Measurements from ENCODE around the gene BTBD9. TPM values are rescaled to one million over a fixed set of nuclear protein-coding genes. Genes with fewer than 3 reads are reported as not detected.

The BTBD9 gene
- total RNA-seq, 4 donors from 2014 or later = 8.6 to 34.1 (median 30.8) TPM

GRCh38 chr6:38169221-38169976 lies 470.3 kb downstream of the BTBD9 start:
- Histone ChIP-seq H3K4me3 (no peak overlapping the region), H3K27ac (peak overlapping the region in 2 of 4 donors; percentile 42 to 63), H3K36me3 (no peaks in the 10 kb centered on the region), H3K9me3 (no peaks in the 10 kb centered on the region), H3K27me3 (no peaks in the 10 kb centered on the region), H3K4me1 (peaks cover 0 to 39% (median 26%) of the 10 kb centered on the region in 4 donors)
- in situ Hi-C loops (cut with MboI; ENCODE audit: low pct_ligation_motif_present in 1 of 4, low pct_unique_long_range_greater_than_20kb in 1 of 4, low sequenced_read_pairs in 3 of 4) (no loop called here), intact Hi-C loops (cut with DNase I; ENCODE audit: low total_unique reads) (no loop called here)
- whole genome bisulfite sequencing, 2 donors (ENCODE audit: low coverage in 1 of 2) = 62% methylated on average over 20 of the region's 20 CpGs; no CpG with 5 or more reads in 1 of the 2 donors
- TF ChIP-seq EP300 (IDR thresholded peaks at IDR 0.05; ENCODE audit: low read depth) (no peak), CTCF (IDR thresholded peaks at IDR 0.05) (no peak), POLR2A (IDR thresholded peaks at IDR 0.05) (no peak), POLR2AphosphoS5 (IDR thresholded peaks at IDR 0.05) (no peak)
- no peak for DNase-seq

- no peaks in the 10 kb centered on the region for H3K36me3 ChIP-seq
- H3K9me3 ChIP-seq = no peaks in the 10 kb centered on the region
- no peak overlapping the region for H3K4me3 ChIP-seq
- intact Hi-C loops (cut with DNase I; ENCODE audit: low total_unique reads) (no loop called here), in situ Hi-C loops (cut with MboI; ENCODE audit: low pct_ligation_motif_present in 1 of 4, low pct_unique_long_range_greater_than_20kb in 1 of 4, low sequenced_read_pairs in 3 of 4) (no loop called here)
- DNase-seq = no peak
- WGBS, 2 donors (ENCODE audit: low coverage in 1 of 2) = 98% methylated on average over 8 of the region's 8 CpGs; no CpG with 5 or more reads in 1 of the 2 donors
- no peak for TF ChIP-seq POLR2A (IDR thresholded peaks at IDR 0.05)
- TF ChIP-seq POLR2AphosphoS5 (IDR thresholded peaks at IDR 0.05) = no peak
- no peak for TF ChIP-seq CTCF (IDR thresholded peaks at IDR 0.05)
- no peak for TF ChIP-seq EP300 (IDR thresholded peaks at IDR 0.05; ENCODE audit: low read depth)
- peaks cover 0 to 36% (median 27%) of the 10 kb centered on the region in 4 donors for H3K4me1 ChIP-seq
- no peaks in the 10 kb centered on the region for H3K27me3 ChIP-seq
- no peak overlapping the region for H3K27ac ChIP-seq
Measured at GRCh38 chr6:38168699-38169098, 471.0 kb downstream of the BTBD9 start.

- TF ChIP-seq CTCF (IDR thresholded peaks at IDR 0.05) (no peak), POLR2AphosphoS5 (IDR thresholded peaks at IDR 0.05) (no peak), EP300 (IDR thresholded peaks at IDR 0.05; ENCODE audit: low read depth) (no peak), POLR2A (IDR thresholded peaks at IDR 0.05) (no peak)
- in situ Hi-C loops (cut with MboI; ENCODE audit: low pct_ligation_motif_present in 1 of 4, low pct_unique_long_range_greater_than_20kb in 1 of 4, low sequenced_read_pairs in 3 of 4) (no loop called here), intact Hi-C loops (cut with DNase I; ENCODE audit: low total_unique reads) (no loop called here)
- 93% methylated on average over 13 of the region's 13 CpGs; no CpG with 5 or more reads in 1 of the 2 donors for WGBS, 2 donors (ENCODE audit: low coverage in 1 of 2)
- no peaks in the 10 kb centered on the region for H3K27me3 ChIP-seq
- H3K27ac ChIP-seq = no peak overlapping the region
- no peak overlapping the region for H3K4me3 ChIP-seq
- no peaks in the 10 kb centered on the region for H3K36me3 ChIP-seq
- no peak for DNase-seq
- H3K9me3 ChIP-seq = no peaks in the 10 kb centered on the region
- H3K4me1 ChIP-seq = peaks cover 0 to 30% (median 22%) of the 10 kb centered on the region in 4 donors
Measured at GRCh38 chr6:38168126-38168525, 471.6 kb downstream of the BTBD9 start.

GRCh38 chr6:38167598-38167997 lies 472.1 kb downstream of the BTBD9 start:
- 93 to 95% methylated on average over 8 to 11 of the region's 11 CpGs for WGBS, 2 donors (ENCODE audit: low coverage in 1 of 2)
- DNase-seq = no peak
- in situ Hi-C loops (cut with MboI; ENCODE audit: low pct_ligation_motif_present in 1 of 4, low pct_unique_long_range_greater_than_20kb in 1 of 4, low sequenced_read_pairs in 3 of 4) = no loop called here

More at GRCh38 chr6:38167598-38167997, 472.1 kb downstream of the BTBD9 start:
- Histone ChIP-seq H3K27ac (no peak overlapping the region), H3K27me3 (no peaks in the 10 kb centered on the region), H3K4me1 (peaks cover 0 to 25% (median 19%) of the 10 kb centered on the region in 4 donors), H3K36me3 (no peaks in the 10 kb centered on the region), H3K4me3 (no peak overlapping the region), H3K9me3 (no peaks in the 10 kb centered on the region)
- TF ChIP-seq CTCF (IDR thresholded peaks at IDR 0.05) (no peak), EP300 (IDR thresholded peaks at IDR 0.05; ENCODE audit: low read depth) (no peak), POLR2A (IDR thresholded peaks at IDR 0.05) (no peak), POLR2AphosphoS5 (IDR thresholded peaks at IDR 0.05) (no peak)
- intact Hi-C loops (cut with DNase I; ENCODE audit: low total_unique reads) = no loop called here

All from transverse colon (tissue), 4 donors.